Calu3 (cell line): ENCODE measurements around the gene SLC37A3. TPM values are rescaled to one million over a fixed set of nuclear protein-coding genes. Genes with fewer than 3 reads are reported as not detected.

Experiments
- BruUV-seq: library from RNA; stranded (reverse); fragments of 400-500 nt; replicated peaks from 2 replicates; lab custom pipeline; 2021; lab: Mats Ljungman, UMichigan
- CTCF ChIA-PET: fragments of 300-600 bp; sonication (Branson Sonifier 250); formaldehyde crosslinking; loops from one replicate; lab custom pipeline; 2022; ENCODE audit warnings: antibody characterized with exemption; lab: Charles Lee
- DNase-seq: peaks from one replicate; pipeline ENCODE4 v3.0.0; 2022
- H3K27ac Mint-ChIP-seq: one replicate; pipeline ENCODE4 v1.8.0; 2022; ENCODE audit warnings: mixed read lengths; ENCODE audit not compliant: unreplicated experiment
- H3K27me3 Mint-ChIP-seq: one replicate; pipeline ENCODE4 v1.8.0; 2022; ENCODE audit warnings: mixed read lengths; ENCODE audit not compliant: unreplicated experiment
- H3K36me3 Mint-ChIP-seq: one replicate; pipeline ENCODE4 v1.8.0; 2022; ENCODE audit warnings: mild to moderate bottlenecking, moderate library complexity, mixed read lengths; ENCODE audit not compliant: insufficient read depth, unreplicated experiment
- H3K4me1 Mint-ChIP-seq: one replicate; pipeline ENCODE4 v1.8.0; 2022; ENCODE audit warnings: mild to moderate bottlenecking, low read depth, mixed read lengths; ENCODE audit not compliant: unreplicated experiment
- H3K4me3 Mint-ChIP-seq: one replicate; pipeline ENCODE4 v1.8.0; 2022; ENCODE audit warnings: mild to moderate bottlenecking, low read depth, moderate library complexity, mixed read lengths; ENCODE audit not compliant: unreplicated experiment
- H3K9me3 Mint-ChIP-seq: one replicate; pipeline ENCODE4 v1.8.0; 2022; ENCODE audit warnings: low read depth, mixed read lengths; ENCODE audit not compliant: unreplicated experiment
- intact Hi-C: fragments of 100-400 bp; cut with micrococcal nuclease; formaldehyde crosslinking; loops from one replicate; pipeline ENCODE4 v1.10.0; 2022; ENCODE audit not compliant: unreplicated experiment
- total RNA-seq: library from RNA; stranded (reverse); gene quantifications from 2 replicates; pipeline ENCODE4 v1.2.3, GENCODE V29; 2022
- TF ChIP-seq, protein P1 (sequence below): fragments of 200-600 bp; IDR thresholded peaks from one replicate; pipeline ENCODE4 v1.8.0; 2022; ENCODE audit warnings: antibody characterized with exemption; ENCODE audit not compliant: unreplicated experiment

Gene SLC37A3
- total RNA-seq, 1 experiment from 2014 or later, result 65.2 TPM

DNA sequence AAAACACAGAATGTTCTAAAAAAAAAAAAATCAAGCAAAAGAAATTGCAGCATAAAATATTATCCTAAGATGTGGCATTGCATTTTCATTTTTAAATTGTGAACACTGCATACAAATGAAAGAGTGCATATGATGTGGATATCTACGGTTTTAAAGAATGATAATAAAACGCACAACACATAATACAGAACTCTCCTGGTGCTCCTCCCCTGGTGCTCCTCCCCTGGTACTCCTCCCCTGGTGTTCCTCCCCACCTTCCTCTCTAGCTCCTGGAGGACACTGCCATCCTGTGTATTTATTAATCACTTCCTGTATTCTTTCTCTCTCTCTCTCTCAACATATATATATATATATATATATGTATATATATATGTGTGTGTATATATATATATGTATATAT lies 100.1 kb downstream of the SLC37A3 start:
- Mint-ChIP-seq H3K4me3 (no peak overlapping the region), H3K4me1 (no peaks in the 10 kb centered on the region), H3K9me3 (no peaks in the 10 kb centered on the region), H3K27ac (no peak overlapping the region), H3K36me3 (no peaks in the 10 kb centered on the region), H3K27me3 (no peaks in the 10 kb centered on the region)
- TF ChIP-seq, protein P1, sequence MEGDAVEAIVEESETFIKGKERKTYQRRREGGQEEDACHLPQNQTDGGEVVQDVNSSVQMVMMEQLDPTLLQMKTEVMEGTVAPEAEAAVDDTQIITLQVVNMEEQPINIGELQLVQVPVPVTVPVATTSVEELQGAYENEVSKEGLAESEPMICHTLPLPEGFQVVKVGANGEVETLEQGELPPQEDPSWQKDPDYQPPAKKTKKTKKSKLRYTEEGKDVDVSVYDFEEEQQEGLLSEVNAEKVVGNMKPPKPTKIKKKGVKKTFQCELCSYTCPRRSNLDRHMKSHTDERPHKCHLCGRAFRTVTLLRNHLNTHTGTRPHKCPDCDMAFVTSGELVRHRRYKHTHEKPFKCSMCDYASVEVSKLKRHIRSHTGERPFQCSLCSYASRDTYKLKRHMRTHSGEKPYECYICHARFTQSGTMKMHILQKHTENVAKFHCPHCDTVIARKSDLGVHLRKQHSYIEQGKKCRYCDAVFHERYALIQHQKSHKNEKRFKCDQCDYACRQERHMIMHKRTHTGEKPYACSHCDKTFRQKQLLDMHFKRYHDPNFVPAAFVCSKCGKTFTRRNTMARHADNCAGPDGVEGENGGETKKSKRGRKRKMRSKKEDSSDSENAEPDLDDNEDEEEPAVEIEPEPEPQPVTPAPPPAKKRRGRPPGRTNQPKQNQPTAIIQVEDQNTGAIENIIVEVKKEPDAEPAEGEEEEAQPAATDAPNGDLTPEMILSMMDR, result no peak
- BruUV-seq, result no TSS peak
- intact Hi-C loops, result no loop called here
- no peak for DNase-seq
- CTCF ChIA-PET, result interaction anchor here (0.9 kb wide), 1 partner anchor 9 kb away, joined by 3 read pairs; no protein-coding TSS in a partner anchor

DNA sequence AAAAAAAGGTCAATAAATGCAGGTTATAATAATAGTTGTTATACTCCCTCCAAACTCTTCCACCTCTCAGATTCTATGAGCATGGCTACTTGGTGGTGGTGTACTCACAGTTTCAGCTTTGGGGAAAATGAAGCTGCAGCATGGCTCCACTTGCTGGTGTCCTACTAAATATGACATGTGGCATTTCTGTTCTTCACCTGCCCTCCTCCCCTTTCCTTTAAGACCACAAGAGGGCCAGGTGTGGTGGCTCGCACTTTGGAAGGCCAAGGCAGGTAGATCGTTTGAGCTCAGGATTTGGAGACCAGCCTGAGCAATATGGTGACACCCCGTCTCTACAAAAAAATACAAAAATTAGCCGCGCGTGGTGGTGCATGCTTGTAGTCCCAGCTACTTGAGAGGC lies 101.1 kb downstream of the SLC37A3 start:
- Mint-ChIP-seq H3K4me1 (no peaks in the 10 kb centered on the region), H3K27ac (no peak overlapping the region), H3K36me3 (no peaks in the 10 kb centered on the region), H3K27me3 (no peaks in the 10 kb centered on the region), H3K4me3 (no peak overlapping the region), H3K9me3 (no peaks in the 10 kb centered on the region)
- BruUV-seq, result no TSS peak
- TF ChIP-seq, protein P1, result no peak
- intact Hi-C loops, result no loop called here
- CTCF ChIA-PET, result interaction anchor here (0.9 kb wide), 1 partner anchor 10 kb away, joined by 3 read pairs; no protein-coding TSS in a partner anchor
- DNase-seq, result no peak

DNA sequence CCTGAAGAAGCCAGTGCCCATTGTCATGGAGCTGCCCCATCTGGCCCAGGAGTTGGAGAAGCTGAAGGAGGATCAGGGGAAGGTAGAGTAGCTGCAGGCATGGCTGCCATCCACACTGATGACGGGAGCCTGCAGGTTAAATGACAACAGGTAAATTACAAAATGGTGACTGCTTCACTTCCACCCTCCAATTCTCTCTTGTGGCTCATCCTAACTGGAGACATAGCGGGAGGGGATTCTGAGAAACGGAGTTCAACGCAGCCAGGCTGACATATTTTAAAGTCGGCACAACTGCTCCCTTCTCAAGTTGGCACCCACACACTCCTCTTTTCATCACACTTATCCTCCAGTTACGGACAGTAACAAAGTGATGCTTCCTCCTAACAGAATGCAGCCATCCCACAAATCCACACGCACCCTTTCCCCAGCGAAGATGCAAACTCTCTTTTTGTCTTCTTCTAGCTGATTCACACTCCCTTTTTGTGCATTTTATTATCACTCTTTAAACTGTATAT lies 103.0 kb downstream of the SLC37A3 start:
- TF ChIP-seq, protein P1, result no peak
- intact Hi-C loops, result no loop called here
- H3K27me3 Mint-ChIP-seq, result no peaks in the 10 kb centered on the region
- no peaks in the 10 kb centered on the region for H3K4me1 Mint-ChIP-seq
- no peaks in the 10 kb centered on the region for H3K9me3 Mint-ChIP-seq
- no peaks in the 10 kb centered on the region for H3K36me3 Mint-ChIP-seq
- no TSS peak for BruUV-seq
- H3K4me3 Mint-ChIP-seq, result no peak overlapping the region
- CTCF ChIA-PET, result no interaction called here
- H3K27ac Mint-ChIP-seq, result no peak overlapping the region
- no peak for DNase-seq

DNA sequence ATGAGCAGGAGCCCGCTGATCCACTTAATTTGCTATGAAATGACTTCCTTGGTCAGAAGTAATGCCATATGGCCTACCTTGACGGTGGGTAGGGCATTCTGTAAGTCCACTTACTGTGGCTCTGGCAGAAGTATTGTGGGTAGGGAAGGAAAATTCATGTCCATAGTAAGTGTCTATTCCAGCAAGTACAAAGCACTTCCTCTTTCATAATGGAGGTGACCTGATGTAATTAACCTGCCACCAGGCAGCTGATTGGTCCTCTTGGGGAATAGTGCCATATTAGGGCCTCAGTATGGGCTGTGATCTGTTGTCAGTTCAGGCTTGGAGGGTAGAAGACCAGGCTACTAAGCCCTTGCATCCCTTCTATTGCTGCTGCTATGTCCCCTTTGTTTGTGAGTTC lies 103.9 kb downstream of the SLC37A3 start:
- TF ChIP-seq, protein P1, result no peak
- no TSS peak for BruUV-seq
- no peaks in the 10 kb centered on the region for H3K36me3 Mint-ChIP-seq
- H3K4me3 Mint-ChIP-seq, result no peak overlapping the region
- no peaks in the 10 kb centered on the region for H3K27me3 Mint-ChIP-seq
- CTCF ChIA-PET, result no interaction called here
- DNase-seq, result no peak
- H3K4me1 Mint-ChIP-seq, result no peaks in the 10 kb centered on the region
- H3K27ac Mint-ChIP-seq, result no peak overlapping the region
- no peaks in the 10 kb centered on the region for H3K9me3 Mint-ChIP-seq
- intact Hi-C loops, result no loop called here
